ENCODE results near the gene USP6NL.
"Not testable (repeated sequence)": the region's sequence is repeated elsewhere in the genome, so short reads cannot be mapped to it uniquely, and the experiment has no call there.

Gene USP6NL

DNA sequence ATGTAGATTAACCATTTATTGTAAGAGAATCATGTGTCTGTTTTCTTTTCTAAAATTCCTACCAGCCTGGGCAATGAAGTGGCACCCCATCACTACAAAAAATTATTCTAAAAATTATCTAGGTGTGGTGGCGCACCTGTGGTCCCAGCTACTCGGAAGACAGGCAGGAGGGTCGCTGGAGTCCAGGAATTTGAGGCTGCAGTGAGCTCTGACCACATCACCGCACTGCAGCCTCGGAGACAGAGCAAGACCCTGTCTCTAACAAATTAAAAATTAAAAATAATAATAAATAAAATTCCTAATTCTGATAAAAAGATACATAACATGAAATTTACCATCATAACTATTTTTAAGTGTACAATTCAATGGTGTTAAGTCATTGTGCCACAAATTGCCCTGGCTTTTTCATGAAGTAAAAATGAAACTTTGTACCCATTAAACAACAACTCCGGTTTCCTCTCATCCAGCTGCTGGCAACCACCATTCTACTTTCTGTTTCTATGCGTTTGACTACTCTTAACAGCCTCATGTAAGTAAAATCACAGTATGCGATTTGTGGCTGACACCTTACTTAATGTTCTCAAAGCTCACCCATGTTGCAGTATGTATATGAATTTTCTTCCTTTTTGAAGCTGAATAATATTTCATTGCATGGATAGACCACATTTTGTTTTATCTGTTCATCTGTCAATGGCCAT, 20.6 kb upstream of the USP6NL start:
- TF ChIP-seq ZNF274 (IDR thresholded peaks at IDR 0.05; ENCODE audit: low read depth, low read length): no peak

DNA sequence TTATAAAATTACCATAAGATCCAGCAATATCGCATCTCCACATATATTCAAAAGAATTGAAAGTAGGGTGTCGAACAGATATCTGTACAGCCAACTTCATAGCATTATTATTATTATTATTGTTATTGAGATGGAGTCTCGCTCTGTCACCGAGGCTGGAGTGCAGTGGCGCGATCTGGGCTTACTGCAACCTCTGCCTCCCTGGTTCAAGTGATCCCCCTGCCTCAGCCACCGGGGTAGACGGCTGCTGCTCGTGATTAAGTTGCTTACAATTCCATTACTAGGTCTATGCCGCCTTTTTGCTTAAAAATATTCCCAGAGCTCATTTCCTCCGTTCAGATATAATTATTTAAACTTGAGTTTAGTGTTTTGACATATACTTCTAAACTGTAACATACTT, 19.8 kb upstream of the USP6NL start:
- no peak overlapping the region for H3K4me3 ChIP-seq (ENCODE audit: low read length)
- no peak for TF ChIP-seq ZNF274 (IDR thresholded peaks at IDR 0.05; ENCODE audit: low read depth, low read length)

More for the DNA sequence above, 20.6 kb upstream of the USP6NL start:
- peak overlapping the region; percentile 56; the same call in 1 of the 2 replicates for H3K4me3 ChIP-seq (ENCODE audit: low read length)

DNA sequence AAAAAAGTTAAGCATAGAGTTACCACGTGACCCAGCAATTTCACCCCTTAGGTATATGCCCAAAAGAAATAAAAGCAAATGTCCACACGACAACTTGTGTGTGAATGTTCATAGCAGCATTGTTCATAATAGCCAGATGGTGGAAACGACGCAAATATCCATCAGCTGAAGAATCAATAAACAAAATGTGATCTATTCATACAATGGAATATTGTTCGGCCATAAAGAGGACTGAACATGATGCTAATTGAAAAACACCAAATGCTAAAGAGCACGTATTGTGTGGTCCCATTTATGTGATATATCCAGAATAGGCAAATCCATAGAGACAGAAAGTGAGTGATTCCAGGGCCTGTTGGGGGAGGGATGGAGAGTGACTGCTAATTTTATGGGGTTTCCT, 18.3 kb upstream of the USP6NL start:
- no peak for TF ChIP-seq ZNF274 (IDR thresholded peaks at IDR 0.05; ENCODE audit: low read depth, low read length)
- no peak overlapping the region for H3K4me3 ChIP-seq (ENCODE audit: low read length)

DNA sequence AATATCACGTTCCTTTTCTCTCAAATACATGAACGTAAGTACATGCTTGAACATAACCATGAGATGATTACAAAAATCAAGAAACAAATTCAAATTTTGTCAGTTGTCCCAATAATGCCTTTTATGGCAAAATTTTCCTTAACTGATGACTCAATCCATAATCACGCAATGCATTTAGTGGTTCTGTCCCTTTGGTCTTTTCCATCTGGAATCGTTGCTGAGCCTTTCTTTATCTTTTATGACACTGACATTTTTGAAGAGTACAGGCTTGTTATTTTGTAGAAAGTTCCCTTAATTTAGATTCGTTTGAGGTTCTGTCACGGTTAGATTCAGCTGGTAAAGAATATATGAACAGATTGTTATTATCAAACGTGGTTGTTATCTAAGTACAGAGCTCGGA, 16.5 kb upstream of the USP6NL start:
- not testable (repeated sequence) for H3K4me3 ChIP-seq (ENCODE audit: low read length)

DNA sequence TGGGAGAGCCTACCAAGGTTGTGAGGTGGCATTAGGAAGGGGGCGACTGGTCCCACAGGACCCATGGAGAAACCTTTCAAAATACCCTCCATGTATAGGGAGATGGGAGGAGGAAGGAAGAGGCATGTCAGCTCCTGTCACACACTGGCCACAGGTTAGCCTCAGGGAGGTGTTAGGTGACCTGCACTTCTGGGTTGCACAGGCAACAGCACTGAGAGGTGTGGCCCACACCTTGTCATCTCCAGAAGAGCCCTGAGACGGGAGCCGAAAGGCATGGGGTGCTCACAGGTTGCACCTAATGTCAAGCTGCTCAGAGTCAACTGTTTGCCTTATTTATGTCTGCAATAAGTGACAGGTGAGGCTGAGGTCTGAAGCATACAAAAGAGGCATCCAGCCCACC, 14.6 kb upstream of the USP6NL start:
- no peak overlapping the region for H3K4me3 ChIP-seq (ENCODE audit: low read length)
- TF ChIP-seq ZNF274 (IDR thresholded peaks at IDR 0.05; ENCODE audit: low read depth, low read length): no peak

DNA sequence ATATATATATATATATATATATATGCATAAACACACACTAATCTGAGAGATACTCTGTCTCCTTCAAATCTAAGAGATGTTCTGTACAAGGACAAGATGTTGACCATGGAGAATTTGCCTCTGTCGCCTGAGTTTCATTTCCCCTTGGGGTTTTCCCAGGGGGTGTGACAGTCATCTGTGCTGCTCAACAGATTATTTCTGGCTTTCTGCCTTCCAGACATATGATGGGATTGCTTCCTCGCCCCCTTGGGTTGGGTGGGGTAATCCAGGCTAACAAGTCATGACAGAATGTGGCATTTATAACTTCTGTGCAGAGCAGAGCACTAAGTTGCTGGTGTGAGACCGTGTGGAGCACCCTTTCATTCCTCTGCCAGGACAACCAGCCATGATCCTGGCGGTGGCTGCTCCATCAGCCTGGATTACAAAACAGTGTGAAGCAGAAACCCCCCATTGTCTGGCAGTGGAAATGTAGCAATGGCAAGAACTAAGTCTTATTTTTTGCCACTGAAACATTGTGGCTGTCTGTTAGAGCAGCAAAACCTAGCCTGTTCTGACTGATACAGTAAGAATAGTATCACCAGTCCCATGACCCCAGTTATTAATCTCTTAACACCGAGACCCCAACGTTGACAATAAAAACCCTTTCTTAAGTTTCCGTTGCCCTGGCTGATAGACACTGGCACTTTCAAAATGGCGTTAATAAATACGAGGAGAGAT, 13.7 kb upstream of the USP6NL start:
- H3K4me3 ChIP-seq (ENCODE audit: low read length): no peak overlapping the region
- TF ChIP-seq ZNF274 (IDR thresholded peaks at IDR 0.05; ENCODE audit: low read depth, low read length): no peak

- H3K4me3 ChIP-seq (ENCODE audit: low read length): no peak overlapping the region
- no peak for TF ChIP-seq ZNF274 (IDR thresholded peaks at IDR 0.05; ENCODE audit: low read depth, low read length)
These were observed 5.8 kb upstream of the USP6NL start for GRCh38 chr10:11617233-11617632.

- H3K4me3 ChIP-seq (ENCODE audit: low read length): no peak overlapping the region
- no peak for TF ChIP-seq ZNF274 (IDR thresholded peaks at IDR 0.05; ENCODE audit: low read depth, low read length)
These were observed 4.6 kb upstream of the USP6NL start for GRCh38 chr10:11616021-11616420.

GRCh38 chr10:11615396-11615795, 3.9 kb upstream of the USP6NL start:
- no peak for TF ChIP-seq ZNF274 (IDR thresholded peaks at IDR 0.05; ENCODE audit: low read depth, low read length)
- no peak overlapping the region for H3K4me3 ChIP-seq (ENCODE audit: low read length)

- no peak for TF ChIP-seq ZNF274 (IDR thresholded peaks at IDR 0.05; ENCODE audit: low read depth, low read length)
- H3K4me3 ChIP-seq (ENCODE audit: low read length): peak overlapping the region; percentile 97
These were observed 861 bp upstream of the USP6NL start for GRCh38 chr10:11612021-11613001.

- no peak for TF ChIP-seq ZNF274 (IDR thresholded peaks at IDR 0.05; ENCODE audit: low read depth, low read length)
- peak overlapping the region; percentile 97 for H3K4me3 ChIP-seq (ENCODE audit: low read length)
These were observed 613 bp downstream of the USP6NL start for GRCh38 chr10:11610826-11611247.

GRCh38 chr10:11610166-11610825, 1.2 kb downstream of the USP6NL start:
- H3K4me3 ChIP-seq (ENCODE audit: low read length): peak overlapping the region; percentile 97
- no peak for TF ChIP-seq ZNF274 (IDR thresholded peaks at IDR 0.05; ENCODE audit: low read depth, low read length)

- TF ChIP-seq ZNF274 (IDR thresholded peaks at IDR 0.05; ENCODE audit: low read depth, low read length): no peak
- H3K4me3 ChIP-seq (ENCODE audit: low read length): peak overlapping the region; percentile 74; the same call in 1 of the 2 replicates
These were observed 1.9 kb downstream of the USP6NL start for GRCh38 chr10:11609492-11610093.
